K562 (cell line): ENCODE results near the gene POLD2. TPM values are rescaled to one million over a fixed set of nuclear protein-coding genes. Genes with fewer than 3 reads are reported as not detected.

ENCODE experiments used
- CBFB ChIP-seq: sonication (generic); formaldehyde crosslinking; IDR thresholded peaks from 2 replicates; pipeline ENCODE4 v1.4.0; 2020; ENCODE audit warnings: mild to moderate bottlenecking, missing genetic modification reagents
- CC2D1A ChIP-seq: fragments of 450-650 bp; IDR thresholded peaks from 2 replicates; pipeline ENCODE4 v1.6.1; 2017; ENCODE audit warnings: mild to moderate bottlenecking
- CCNT2 ChIP-seq: IDR thresholded peaks from 2 replicates; pipeline ENCODE4 v1.6.1; 2011; ENCODE audit warnings: borderline replicate concordance, low read depth, mild to moderate bottlenecking, moderate library complexity, mixed read lengths, low read length; ENCODE audit not compliant: insufficient read length; ENCODE audit errors: extremely low read depth
- CEBPG ChIP-seq, 3 experiments: fragments of 200-800 bp in 1 of 3; sonication (Bioruptor generic) in 1 of 3; sonication (generic) in 1 of 3; formaldehyde crosslinking in 1 of 3; IDR thresholded peaks in 2 of 3; conservative IDR thresholded peaks in 1 of 3; 2 replicates each; pipeline versions ENCODE4 v1.6.1 to v1.8.0; 2016 to 2022; ENCODE audit warnings: missing compliant biosample characterization in 2 of 3, missing genetic modification characterization in 2 of 3, mild to moderate bottlenecking in 1 of 3, missing genetic modification reagents in 1 of 3
- CTBP1 ChIP-seq: fragments of 450-650 bp; IDR thresholded peaks from 2 replicates; pipeline ENCODE4 v1.6.1; 2016; ENCODE audit warnings: borderline replicate concordance
- DACH1 ChIP-seq: fragments of 450-650 bp; IDR thresholded peaks from 2 replicates; pipeline ENCODE4 v1.6.1; 2018; ENCODE audit not compliant: partially characterized antibody
- ESRRA ChIP-seq: fragments of 450-650 bp; IDR thresholded peaks from 2 replicates; pipeline ENCODE4 v1.6.1; 2014; ENCODE audit warnings: low read depth, mild to moderate bottlenecking, moderate library complexity, borderline replicate concordance
- GABPB2 ChIP-seq: fragments of 250-450 bp; sonication (Bioruptor Pico); conservative IDR thresholded peaks from 2 replicates; pipeline ENCODE4 v1.5.1; 2021; ENCODE audit warnings: mild to moderate bottlenecking
- GTF2A2 ChIP-seq: IDR thresholded peaks from 2 replicates; pipeline ENCODE4 v1.6.1; 2016; ENCODE audit warnings: mild to moderate bottlenecking, missing genetic modification characterization, missing compliant biosample characterization
- HSF4 ChIP-seq: fragments of 250-450 bp; sonication (Bioruptor Pico); IDR thresholded peaks from 2 replicates; pipeline ENCODE4 v2.1.2; 2022; ENCODE audit warnings: mild to moderate bottlenecking, moderate library complexity, borderline replicate concordance
- NCOR1 ChIP-seq: fragments of 450-650 bp; IDR thresholded peaks from 2 replicates; pipeline ENCODE4 v1.6.1; 2016; ENCODE audit warnings: mild to moderate bottlenecking, moderate library complexity
- NR2F6 ChIP-seq: fragments of 450-650 bp; formaldehyde crosslinking; IDR thresholded peaks from 2 replicates; pipeline ENCODE4 v1.4.0; 2020; ENCODE audit warnings: mild to moderate bottlenecking
- NUFIP1 ChIP-seq: fragments of 450-650 bp; IDR thresholded peaks from 2 replicates; pipeline ENCODE4 v1.6.1; 2018; ENCODE audit not compliant: partially characterized antibody
- PURB ChIP-seq: sonication (generic); formaldehyde crosslinking; IDR thresholded peaks from 2 replicates; pipeline ENCODE4 v1.9.0; 2021; ENCODE audit warnings: low read depth, mild to moderate bottlenecking, missing genetic modification reagents
- RAD51 ChIP-seq: fragments of 450-650 bp; IDR thresholded peaks from 2 replicates; pipeline ENCODE4 v1.7.1; 2016; ENCODE audit warnings: low read depth, mild to moderate bottlenecking, borderline replicate concordance
- TAF1 ChIP-seq: IDR thresholded peaks from 2 replicates; pipeline ENCODE4 v1.6.1; 2011; ENCODE audit warnings: mild to moderate bottlenecking, low read length, moderate library complexity; ENCODE audit not compliant: insufficient read depth, control insufficient read depth, severe bottlenecking; ENCODE audit errors: extremely low read depth
- ZKSCAN3 ChIP-seq: fragments of 250-450 bp; sonication (Bioruptor Pico); IDR thresholded peaks from 2 replicates; pipeline ENCODE4 v1.4.0; 2020
- ZNF165 ChIP-seq: fragments of 250-450 bp; sonication (Bioruptor Pico); IDR thresholded peaks from 2 replicates; pipeline ENCODE4 v1.4.0; 2020; ENCODE audit warnings: borderline replicate concordance
- ZNF41 ChIP-seq: fragments of 250-450 bp; sonication (Bioruptor Pico); conservative IDR thresholded peaks from 2 replicates; pipeline ENCODE4 v1.4.0; 2020; ENCODE audit warnings: mild to moderate bottlenecking
- polyA plus RNA-seq, 8 experiments: library from polyadenylated mRNA; depleted of rRNA in 4 of 8; stranded (reverse) in 5 of 8; unstranded in 3 of 8; fragments of >200 nt; fragmentation: Nextera tagmentation in 2 of 8; fragmentation: Illumina TruSeq in 1 of 8; extraction: Ambion mirVana in 2 of 8; extraction: Trizol in 1 of 8; gene quantifications; 2 replicates each; pipeline versions ENCODE4 v1.2.1 to v1.2.3, GENCODE V29; 2011 to 2014; ENCODE audit warnings: inconsistent platforms in 1 of 8, missing spikeins in 1 of 8
- total RNA-seq, 7 experiments: library from RNA; depleted of rRNA in 6 of 7; stranded (reverse); fragments of >200 nt in 6 of 7; fragmentation: Illumina TruSeq in 2 of 7; extraction: Trizol in 2 of 7; gene quantifications; 2 replicates each; pipeline versions ENCODE4 v1.2.1 to v1.2.3, GENCODE V29; 2011 to 2021; ENCODE audit warnings: low replicate concordance in 1 of 7
- TF ChIP-seq, protein P1 (sequence below): sonication (generic); formaldehyde crosslinking; IDR thresholded peaks from 2 replicates; pipeline ENCODE4 v1.8.1; 2022; ENCODE audit warnings: missing genetic modification reagents
- TF ChIP-seq, protein P2 (sequence below): fragments of 450-650 bp; IDR thresholded peaks from 2 replicates; pipeline ENCODE4 v1.6.1; 2016
- TF ChIP-seq, protein P3 (sequence below), 2 experiments: fragments of 450-650 bp; conservative IDR thresholded peaks; 2 replicates each; pipeline ENCODE4 v1.6.1; 2017; ENCODE audit warnings: mild to moderate bottlenecking in 2 of 2, moderate library complexity in 2 of 2
- TF ChIP-seq, protein P4 (sequence below): fragments of 250-450 bp; sonication (Bioruptor Pico); IDR thresholded peaks from 2 replicates; pipeline ENCODE4 v1.8.0; 2022; ENCODE audit warnings: inconsistent platforms, mild to moderate bottlenecking, moderate library complexity, borderline replicate concordance

The POLD2 gene
- total and polyA plus RNA-seq, 9 of the 15 experiments (the other 6 are each of a cell fraction or from before 2014, with no cell fraction given), result 29.7 to 259 (median 225) TPM

DNA sequence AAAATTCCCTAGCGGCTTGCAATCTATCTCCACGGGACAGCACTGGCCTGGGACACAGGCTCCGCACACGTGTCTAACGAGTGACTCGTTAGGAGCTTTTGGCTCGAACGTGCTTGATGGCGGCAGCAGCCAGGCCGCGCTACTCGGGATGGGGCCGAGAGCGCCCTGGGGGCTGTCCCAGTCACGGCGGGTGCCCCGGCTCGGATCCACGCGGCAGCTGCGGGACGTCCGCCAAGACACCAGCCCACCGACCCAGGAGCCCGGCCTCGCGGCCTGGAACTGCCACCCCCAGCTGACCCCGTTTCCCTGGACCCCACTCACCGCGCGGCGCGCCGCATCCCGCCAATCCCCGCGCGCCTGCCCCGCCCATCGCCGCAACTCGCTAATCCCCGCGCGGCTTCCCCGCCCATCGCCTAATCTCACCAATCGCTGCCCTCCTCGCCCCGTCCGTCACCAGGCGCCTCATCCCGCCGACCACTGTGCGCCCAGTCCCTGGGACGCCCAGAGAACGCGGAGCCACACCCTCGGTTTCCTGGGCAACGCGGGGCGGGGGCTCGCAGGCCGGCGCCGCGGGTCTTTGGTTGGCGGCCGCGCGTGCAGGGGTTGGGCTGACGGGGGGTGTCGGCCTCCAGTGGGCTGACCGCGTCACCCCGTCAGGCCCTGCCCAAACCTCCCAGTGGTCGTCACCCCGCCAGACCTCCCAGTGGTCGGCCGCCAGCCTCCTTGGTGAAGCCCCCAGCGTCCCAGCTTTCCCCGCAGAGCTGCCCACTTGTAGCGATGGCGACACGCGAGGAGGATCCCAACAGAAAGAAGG lies at the start of gene POLD2 (continued):
- TF ChIP-seq CCNT2 (peak; percentile 76), GABPB2 (CRISPR knock-in tag) (no peak), NCOR1 (no peak), ZNF41 (CRISPR knock-in tag) (no peak), PURB (CRISPR knock-in tag) (no peak), RAD51 (no peak), ESRRA (peak; percentile 19; the same call in 1 of the 2 replicates), ZKSCAN3 (CRISPR knock-in tag) (no peak), NUFIP1 (peak; percentile 38), CBFB (CRISPR knock-in tag) (no peak), DACH1 (no peak), CTBP1 (peak; percentile 86), NR2F6 (CRISPR knock-in tag) (no peak), GTF2A2 (tag) (no peak), TAF1 (peak; percentile 40), HSF4 (CRISPR knock-in tag) (no peak), ZNF165 (no peak), CEBPG (CRISPR knock-in tag; IDR thresholded peaks at IDR 0.05) (no peak), CEBPG (tag; conservative IDR thresholded peaks at IDR 0.05 in 1 of 2, IDR thresholded peaks at IDR 0.05 in 1 of 2) (no peak), CC2D1A (no peak)
- TF ChIP-seq, protein P1, sequence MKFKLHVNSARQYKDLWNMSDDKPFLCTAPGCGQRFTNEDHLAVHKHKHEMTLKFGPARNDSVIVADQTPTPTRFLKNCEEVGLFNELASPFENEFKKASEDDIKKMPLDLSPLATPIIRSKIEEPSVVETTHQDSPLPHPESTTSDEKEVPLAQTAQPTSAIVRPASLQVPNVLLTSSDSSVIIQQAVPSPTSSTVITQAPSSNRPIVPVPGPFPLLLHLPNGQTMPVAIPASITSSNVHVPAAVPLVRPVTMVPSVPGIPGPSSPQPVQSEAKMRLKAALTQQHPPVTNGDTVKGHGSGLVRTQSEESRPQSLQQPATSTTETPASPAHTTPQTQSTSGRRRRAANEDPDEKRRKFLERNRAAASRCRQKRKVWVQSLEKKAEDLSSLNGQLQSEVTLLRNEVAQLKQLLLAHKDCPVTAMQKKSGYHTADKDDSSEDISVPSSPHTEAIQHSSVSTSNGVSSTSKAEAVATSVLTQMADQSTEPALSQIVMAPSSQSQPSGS (CRISPR knock-in tag), result no peak
- TF ChIP-seq, protein P2, sequence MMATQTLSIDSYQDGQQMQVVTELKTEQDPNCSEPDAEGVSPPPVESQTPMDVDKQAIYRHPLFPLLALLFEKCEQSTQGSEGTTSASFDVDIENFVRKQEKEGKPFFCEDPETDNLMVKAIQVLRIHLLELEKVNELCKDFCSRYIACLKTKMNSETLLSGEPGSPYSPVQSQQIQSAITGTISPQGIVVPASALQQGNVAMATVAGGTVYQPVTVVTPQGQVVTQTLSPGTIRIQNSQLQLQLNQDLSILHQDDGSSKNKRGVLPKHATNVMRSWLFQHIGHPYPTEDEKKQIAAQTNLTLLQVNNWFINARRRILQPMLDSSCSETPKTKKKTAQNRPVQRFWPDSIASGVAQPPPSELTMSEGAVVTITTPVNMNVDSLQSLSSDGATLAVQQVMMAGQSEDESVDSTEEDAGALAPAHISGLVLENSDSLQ, result peak; percentile 98
- TF ChIP-seq, protein P3, sequence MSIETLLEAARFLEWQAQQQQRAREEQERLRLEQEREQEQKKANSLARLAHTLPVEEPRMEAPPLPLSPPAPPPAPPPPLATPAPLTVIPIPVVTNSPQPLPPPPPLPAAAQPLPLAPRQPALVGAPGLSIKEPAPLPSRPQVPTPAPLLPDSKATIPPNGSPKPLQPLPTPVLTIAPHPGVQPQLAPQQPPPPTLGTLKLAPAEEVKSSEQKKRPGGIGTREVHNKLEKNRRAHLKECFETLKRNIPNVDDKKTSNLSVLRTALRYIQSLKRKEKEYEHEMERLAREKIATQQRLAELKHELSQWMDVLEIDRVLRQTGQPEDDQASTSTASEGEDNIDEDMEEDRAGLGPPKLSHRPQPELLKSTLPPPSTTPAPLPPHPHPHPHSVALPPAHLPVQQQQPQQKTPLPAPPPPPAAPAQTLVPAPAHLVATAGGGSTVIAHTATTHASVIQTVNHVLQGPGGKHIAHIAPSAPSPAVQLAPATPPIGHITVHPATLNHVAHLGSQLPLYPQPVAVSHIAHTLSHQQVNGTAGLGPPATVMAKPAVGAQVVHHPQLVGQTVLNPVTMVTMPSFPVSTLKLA (conservative IDR thresholded peaks at IDR 0.05), result peak; percentile 88 to 96
- TF ChIP-seq, protein P4, sequence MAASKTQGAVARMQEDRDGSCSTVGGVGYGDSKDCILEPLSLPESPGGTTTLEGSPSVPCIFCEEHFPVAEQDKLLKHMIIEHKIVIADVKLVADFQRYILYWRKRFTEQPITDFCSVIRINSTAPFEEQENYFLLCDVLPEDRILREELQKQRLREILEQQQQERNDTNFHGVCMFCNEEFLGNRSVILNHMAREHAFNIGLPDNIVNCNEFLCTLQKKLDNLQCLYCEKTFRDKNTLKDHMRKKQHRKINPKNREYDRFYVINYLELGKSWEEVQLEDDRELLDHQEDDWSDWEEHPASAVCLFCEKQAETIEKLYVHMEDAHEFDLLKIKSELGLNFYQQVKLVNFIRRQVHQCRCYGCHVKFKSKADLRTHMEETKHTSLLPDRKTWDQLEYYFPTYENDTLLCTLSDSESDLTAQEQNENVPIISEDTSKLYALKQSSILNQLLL (CRISPR knock-in tag), result no peak
